Smooth muscle cell (in vitro differentiated cells): ENCODE measurements around the gene RSBN1L. TPM values are rescaled to one million over a fixed set of nuclear protein-coding genes. Genes with fewer than 3 reads are reported as not detected.
"Not testable (repeated sequence)": the region's sequence is repeated elsewhere in the genome, so short reads cannot be mapped to it uniquely, and the experiment has no call there.

Experiments used
- DNase-seq: peaks from one replicate; lab custom pipeline; 2025; ENCODE audit not compliant: unreplicated experiment; lab: John Stamatoyannopoulos, UW
- H2AFZ ChIP-seq: fragments of 200-600 bp; sonication (generic); 2 replicates; pipeline ENCODE4 v1.6.0; 2016; ENCODE audit warnings: antibody characterized with exemption, low read depth, mild to moderate bottlenecking
- H3F3A ChIP-seq: fragments of 200-600 bp; sonication (generic); 2 replicates; pipeline ENCODE4 v1.6.0; 2017; ENCODE audit warnings: antibody characterized with exemption, low read depth
- H3K27ac ChIP-seq: fragments of 200-600 bp; sonication (generic); 2 replicates; pipeline ENCODE4 v1.5.1; 2016; ENCODE audit warnings: low read depth, mild to moderate bottlenecking
- H3K27me3 ChIP-seq: fragments of 200-600 bp; sonication (generic); 2 replicates; pipeline ENCODE4 v1.6.1; 2016; ENCODE audit warnings: low read depth, mild to moderate bottlenecking
- H3K36me3 ChIP-seq: fragments of 200-600 bp; sonication (generic); 2 replicates; pipeline ENCODE4 v1.5.1; 2016; ENCODE audit warnings: low read depth
- H3K4me1 ChIP-seq: fragments of 200-600 bp; sonication (generic); 2 replicates; pipeline ENCODE4 v1.5.1; 2016; ENCODE audit warnings: low read depth
- H3K4me2 ChIP-seq: fragments of 200-600 bp; sonication (generic); 2 replicates; pipeline ENCODE4 v1.6.0; 2016; ENCODE audit warnings: mild to moderate bottlenecking
- H3K4me3 ChIP-seq: fragments of 200-600 bp; sonication (generic); 2 replicates; pipeline ENCODE4 v1.5.1; 2016; ENCODE audit warnings: mild to moderate bottlenecking
- H3K79me2 ChIP-seq: fragments of 200-600 bp; sonication (generic); 2 replicates; pipeline ENCODE4 v1.6.0; 2016; ENCODE audit warnings: low read depth, mild to moderate bottlenecking
- H3K9ac ChIP-seq: fragments of 200-600 bp; sonication (generic); 2 replicates; pipeline ENCODE4 v1.6.0; 2016; ENCODE audit warnings: low read depth
- H3K9me3 ChIP-seq: fragments of 200-600 bp; sonication (generic); replicated peaks from 2 replicates; pipeline ENCODE4 v1.5.1; 2016; ENCODE audit warnings: low read depth
- H4K20me1 ChIP-seq: fragments of 200-600 bp; sonication (generic); 2 replicates; pipeline ENCODE4 v1.6.0; 2016; ENCODE audit warnings: low read depth
- WGBS: methylation state at CpG from one replicate; pipeline ENCODE4 v1.1.7; 2016; ENCODE audit warnings: low lambda C conversion rate; 5-methylcytosine and 5-hydroxymethylcytosine counted together
- polyA plus RNA-seq: library from polyadenylated mRNA; unstranded; fragments of >200 nt; fragmentation: Nextera tagmentation; extraction: Ambion mirVana; gene quantifications from 2 replicates; pipeline ENCODE4 v1.2.1, GENCODE V29; 2016
- total RNA-seq: library from RNA; depleted of rRNA; stranded (reverse); fragments of >200 nt; gene quantifications from 2 replicates; pipeline ENCODE4 v1.2.3, GENCODE V29; 2014
- TF ChIP-seq, protein P1 (sequence below): fragments of 200-600 bp; sonication (generic); IDR thresholded peaks from 2 replicates; pipeline ENCODE4 v1.5.1; 2017; ENCODE audit warnings: borderline replicate concordance, mild to moderate bottlenecking, antibody characterized with exemption; ENCODE audit not compliant: insufficient read depth, poor library complexity, severe bottlenecking

The RSBN1L gene
- total and polyA plus RNA-seq, 2 experiments from 2014 or later = 3.8 to 26.2 TPM

DNA sequence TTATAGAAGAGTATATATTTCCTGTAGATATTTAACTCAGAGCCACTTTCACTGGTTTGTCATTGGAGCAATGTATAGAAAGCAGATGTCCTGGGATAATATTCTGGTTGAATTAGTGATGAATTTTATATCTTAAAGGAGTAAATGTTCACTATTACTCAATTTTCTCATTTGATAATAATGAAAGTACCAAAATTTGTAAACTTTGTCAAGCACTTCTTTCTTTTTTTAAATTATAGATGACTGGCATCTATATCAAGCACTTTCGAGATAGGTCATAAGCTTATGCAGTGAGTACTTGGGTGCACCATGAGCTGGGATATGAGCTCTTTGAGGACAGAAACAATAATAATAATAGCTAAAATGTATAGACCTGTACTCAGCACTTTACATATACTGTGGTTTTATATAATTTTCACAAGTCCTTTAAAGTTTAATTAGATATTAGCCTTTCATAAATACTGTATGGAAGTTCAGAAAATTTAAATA is 11.3 kb downstream of the RSBN1L start:
- peaks cover 78% of the 10 kb centered on the region for H4K20me1 ChIP-seq
- no peaks in the 10 kb centered on the region for H3F3A ChIP-seq
- no peak for DNase-seq
- H3K4me3 ChIP-seq = no peak overlapping the region
- H3K79me2 ChIP-seq = peaks cover 98% of the 10 kb centered on the region
- H3K4me2 ChIP-seq = no peak overlapping the region
- no peaks in the 10 kb centered on the region for H3K27me3 ChIP-seq
- H3K36me3 ChIP-seq = no peaks in the 10 kb centered on the region
- TF ChIP-seq, protein P1, sequence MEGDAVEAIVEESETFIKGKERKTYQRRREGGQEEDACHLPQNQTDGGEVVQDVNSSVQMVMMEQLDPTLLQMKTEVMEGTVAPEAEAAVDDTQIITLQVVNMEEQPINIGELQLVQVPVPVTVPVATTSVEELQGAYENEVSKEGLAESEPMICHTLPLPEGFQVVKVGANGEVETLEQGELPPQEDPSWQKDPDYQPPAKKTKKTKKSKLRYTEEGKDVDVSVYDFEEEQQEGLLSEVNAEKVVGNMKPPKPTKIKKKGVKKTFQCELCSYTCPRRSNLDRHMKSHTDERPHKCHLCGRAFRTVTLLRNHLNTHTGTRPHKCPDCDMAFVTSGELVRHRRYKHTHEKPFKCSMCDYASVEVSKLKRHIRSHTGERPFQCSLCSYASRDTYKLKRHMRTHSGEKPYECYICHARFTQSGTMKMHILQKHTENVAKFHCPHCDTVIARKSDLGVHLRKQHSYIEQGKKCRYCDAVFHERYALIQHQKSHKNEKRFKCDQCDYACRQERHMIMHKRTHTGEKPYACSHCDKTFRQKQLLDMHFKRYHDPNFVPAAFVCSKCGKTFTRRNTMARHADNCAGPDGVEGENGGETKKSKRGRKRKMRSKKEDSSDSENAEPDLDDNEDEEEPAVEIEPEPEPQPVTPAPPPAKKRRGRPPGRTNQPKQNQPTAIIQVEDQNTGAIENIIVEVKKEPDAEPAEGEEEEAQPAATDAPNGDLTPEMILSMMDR = no peak
- no peaks in the 10 kb centered on the region for H3K9me3 ChIP-seq
- H3K9ac ChIP-seq = no peak overlapping the region
- WGBS = 98% methylated on average over 1 of the region's 1 CpG
- no peak overlapping the region for H3K27ac ChIP-seq
- no peaks in the 10 kb centered on the region for H3K4me1 ChIP-seq
- H2AFZ ChIP-seq = no peak overlapping the region

DNA sequence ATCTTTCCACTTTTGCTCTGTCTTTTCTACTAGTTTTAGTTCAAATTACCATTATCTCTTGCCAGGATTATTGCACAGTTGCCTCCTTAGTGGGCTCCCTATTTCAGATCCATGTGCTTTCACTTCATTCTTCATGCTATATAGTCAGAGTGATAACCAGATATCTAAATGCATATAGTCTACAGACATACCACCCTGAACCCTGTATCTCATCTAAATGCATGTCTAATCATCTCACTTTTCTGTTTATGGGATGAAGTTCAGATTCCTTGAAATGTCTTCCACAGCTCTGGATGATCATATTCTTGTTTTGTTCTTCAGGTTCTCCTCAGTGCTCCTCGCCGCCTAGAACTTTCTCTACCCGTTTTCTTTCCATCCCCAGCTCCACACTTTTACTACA is 13.8 kb downstream of the RSBN1L start:
- Histone ChIP-seq H3K9me3 (no peaks in the 10 kb centered on the region), H3K9ac (no peak overlapping the region), H3K27me3 (no peaks in the 10 kb centered on the region), H3K79me2 (peaks cover 94% of the 10 kb centered on the region), H2AFZ (no peak overlapping the region), H3K4me3 (no peak overlapping the region), H3K4me2 (no peak overlapping the region), H3F3A (no peaks in the 10 kb centered on the region), H3K36me3 (no peaks in the 10 kb centered on the region), H4K20me1 (peaks cover 79% of the 10 kb centered on the region), H3K27ac (no peak overlapping the region), H3K4me1 (peaks cover 8% of the 10 kb centered on the region)
- WGBS = 97% methylated on average over 3 of the region's 3 CpGs
- TF ChIP-seq, protein P1 = no peak
- DNase-seq = no peak

DNA sequence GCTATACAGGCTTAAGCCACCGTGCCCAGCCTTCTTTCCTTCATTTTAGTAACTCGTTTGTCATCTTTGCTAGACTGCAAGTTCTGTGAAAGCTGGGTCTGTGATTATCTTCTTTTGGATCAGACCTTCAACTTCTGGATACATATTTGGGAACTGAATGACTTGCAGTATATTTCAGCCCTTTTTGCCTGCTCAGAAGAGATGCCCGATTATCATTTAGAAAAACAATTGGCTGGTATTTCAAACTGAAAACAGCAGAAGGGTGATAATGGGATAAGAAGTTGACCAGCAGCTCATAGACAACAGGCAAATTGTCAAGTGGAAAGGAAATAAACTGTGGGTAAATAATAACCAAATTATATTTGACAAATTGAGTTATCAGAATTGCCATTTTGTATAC is 14.6 kb downstream of the RSBN1L start:
- Histone ChIP-seq H3K4me3 (no peak overlapping the region), H3K9ac (no peak overlapping the region), H3K27me3 (no peaks in the 10 kb centered on the region), H3K36me3 (no peaks in the 10 kb centered on the region), H3F3A (no peaks in the 10 kb centered on the region), H3K4me1 (peaks cover 8% of the 10 kb centered on the region), H2AFZ (no peak overlapping the region), H4K20me1 (peaks cover 80% of the 10 kb centered on the region), H3K4me2 (no peak overlapping the region), H3K79me2 (peaks cover 94% of the 10 kb centered on the region), H3K9me3 (no peaks in the 10 kb centered on the region), H3K27ac (no peak overlapping the region)
- WGBS = 90% methylated on average over 3 of the region's 3 CpGs
- TF ChIP-seq, protein P1 = no peak
- no peak for DNase-seq

DNA sequence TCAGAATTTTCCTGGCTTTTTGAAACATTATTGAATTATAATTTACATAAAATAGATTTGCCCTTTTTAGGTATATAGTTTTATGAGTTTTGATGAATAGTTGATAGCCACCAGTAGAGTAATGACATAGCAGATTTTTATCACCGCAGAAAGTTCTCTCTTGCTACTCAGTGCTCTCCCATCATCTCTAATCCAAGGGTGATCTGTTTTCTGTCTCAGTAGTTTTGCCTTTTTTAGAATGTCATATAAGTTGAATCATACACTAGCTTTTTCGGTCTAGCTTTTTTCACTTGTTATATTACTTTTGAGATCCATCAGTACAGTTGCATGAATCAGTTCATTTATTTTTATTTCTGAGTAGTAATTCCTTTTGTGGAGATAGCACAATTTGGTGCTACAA is 17.9 kb downstream of the RSBN1L start:
- H3K27me3 ChIP-seq = no peaks in the 10 kb centered on the region
- no peak overlapping the region for H3K9ac ChIP-seq
- H3K79me2 ChIP-seq = peaks cover 96% of the 10 kb centered on the region
- no peak for DNase-seq
- no peak overlapping the region for H2AFZ ChIP-seq
- no peak overlapping the region for H3K4me3 ChIP-seq
- peaks cover 91% of the 10 kb centered on the region for H4K20me1 ChIP-seq
- no peaks in the 10 kb centered on the region for H3K36me3 ChIP-seq
- H3F3A ChIP-seq = no peaks in the 10 kb centered on the region
- no peaks in the 10 kb centered on the region for H3K9me3 ChIP-seq
- peaks cover 8% of the 10 kb centered on the region for H3K4me1 ChIP-seq
- H3K27ac ChIP-seq = peak overlapping the region; percentile 28
- TF ChIP-seq, protein P1 = no peak
- H3K4me2 ChIP-seq = peak overlapping the region; percentile 51
- WGBS = 12% methylated on average over 2 of the region's 2 CpGs

DNA sequence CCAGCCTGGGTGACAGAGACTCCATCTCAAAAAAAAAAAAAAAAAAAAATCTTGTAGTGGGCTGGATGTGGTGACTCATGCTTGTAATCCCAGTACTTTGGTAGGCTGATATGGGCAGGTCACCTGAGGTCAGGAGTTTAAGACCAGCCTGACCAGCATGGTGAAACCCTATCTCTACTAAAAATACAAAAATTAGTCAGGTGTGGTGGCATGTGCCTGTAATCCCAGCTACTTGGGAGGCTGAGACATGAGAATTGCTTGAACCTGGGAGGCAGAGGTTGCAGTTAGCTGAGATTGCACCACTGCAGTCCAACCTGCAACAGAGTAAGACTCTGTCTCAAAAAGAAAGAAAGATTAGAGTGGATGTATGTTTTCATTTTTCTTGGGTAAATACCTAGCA is 18.7 kb downstream of the RSBN1L start:
- not testable (repeated sequence) for H3F3A ChIP-seq, DNase-seq, H3K4me3 ChIP-seq, H3K27me3 ChIP-seq, H3K9me3 ChIP-seq, H3K36me3 ChIP-seq, H3K9ac ChIP-seq, H3K4me1 ChIP-seq, H3K4me2 ChIP-seq, H2AFZ ChIP-seq, H3K27ac ChIP-seq
- Histone ChIP-seq H4K20me1 (peaks cover 91% of the 10 kb centered on the region), H3K79me2 (peaks cover 96% of the 10 kb centered on the region)
